Activated CD4-positive, CD25-positive, alpha-beta regulatory T cell (primary cell): ENCODE measurements around the gene NSD2.
A peak's percentile ranks its signal among the peaks of the same experiment; 100 is the strongest.
"Not testable (repeated sequence)": the region's sequence is repeated elsewhere in the genome, so short reads cannot be mapped to it uniquely, and the experiment has no call there.

Source experiments
- DNase-seq, 4 experiments: peaks; one replicate each; lab custom pipeline; 2025; lab: John Stamatoyannopoulos, UW

Gene NSD2

DNA sequence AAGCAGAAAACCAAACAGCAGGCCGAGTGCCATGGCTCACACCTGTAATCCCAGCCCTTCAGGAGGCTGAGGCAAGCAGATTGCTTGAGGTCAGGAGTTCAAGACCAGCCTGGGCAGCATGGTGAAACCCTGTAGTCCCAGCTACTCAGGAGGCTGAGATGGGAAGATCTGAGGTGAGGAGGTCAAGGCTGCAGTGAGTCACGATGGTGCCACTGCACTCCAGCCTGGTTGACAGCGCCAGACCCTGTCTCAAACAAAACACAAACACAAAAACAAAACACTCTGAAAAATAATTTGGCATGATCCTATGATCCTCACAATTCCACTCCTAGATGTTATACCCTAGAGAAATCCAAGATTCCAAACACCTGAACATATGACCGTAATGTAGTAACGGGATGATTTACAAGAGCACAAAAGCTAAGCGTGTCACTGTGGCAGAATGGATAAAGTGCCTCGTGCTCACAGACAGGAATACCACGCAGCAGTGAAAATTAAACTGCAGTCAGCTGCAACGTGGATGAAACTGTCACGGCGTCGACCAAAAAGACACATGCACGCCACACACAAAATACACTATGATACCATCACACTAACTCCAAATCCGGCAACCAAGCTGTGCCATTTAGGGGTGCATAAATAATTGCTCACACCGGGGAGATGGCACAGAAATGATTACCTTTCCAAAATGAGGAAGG lies 135.9 kb downstream of the NSD2 start:
- DNase-seq: no peak

DNA sequence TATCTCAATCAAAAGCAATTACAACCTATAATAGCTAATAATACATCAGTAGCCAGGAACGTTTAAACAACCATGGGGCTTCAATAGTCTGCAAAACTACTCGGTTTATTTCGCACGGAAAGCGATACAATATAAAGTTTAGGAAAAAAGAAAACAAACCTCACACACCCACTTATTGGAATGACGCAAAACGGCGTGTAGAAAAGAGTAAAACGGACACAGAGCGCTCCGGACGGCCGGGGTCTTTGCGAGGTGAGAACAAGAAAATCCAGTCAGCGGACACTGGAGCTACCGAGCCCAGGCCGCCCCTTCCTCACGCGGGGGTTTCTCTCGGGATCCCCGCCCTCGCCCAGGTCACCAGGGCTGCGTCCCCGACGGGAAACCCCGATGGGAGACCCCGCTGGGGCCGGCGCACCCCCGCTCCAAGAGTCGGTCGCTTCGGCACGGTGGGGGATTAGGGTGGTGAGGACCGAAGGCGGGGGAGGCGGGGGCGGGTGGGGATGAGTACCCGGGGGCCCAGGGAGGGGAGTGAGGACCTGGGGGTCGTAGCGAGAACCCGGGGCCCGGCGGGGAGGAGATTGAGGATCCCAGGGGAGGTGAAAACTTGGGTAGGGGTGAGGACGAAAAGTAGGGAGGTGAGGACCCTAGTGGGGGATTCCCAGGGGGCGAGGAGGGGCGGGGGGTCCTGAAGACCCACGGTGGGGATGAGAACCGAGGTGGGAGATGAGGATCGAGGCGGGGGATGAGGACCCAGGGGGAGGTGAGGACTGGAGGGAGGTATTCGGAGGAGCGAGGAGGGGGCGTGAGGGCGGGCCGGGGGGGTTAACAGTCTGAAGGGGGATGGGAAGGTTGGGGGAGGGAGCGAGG lies 136.8 kb downstream of the NSD2 start:
- DNase-seq: peak in 1 of 4 experiments; percentile 13

DNA sequence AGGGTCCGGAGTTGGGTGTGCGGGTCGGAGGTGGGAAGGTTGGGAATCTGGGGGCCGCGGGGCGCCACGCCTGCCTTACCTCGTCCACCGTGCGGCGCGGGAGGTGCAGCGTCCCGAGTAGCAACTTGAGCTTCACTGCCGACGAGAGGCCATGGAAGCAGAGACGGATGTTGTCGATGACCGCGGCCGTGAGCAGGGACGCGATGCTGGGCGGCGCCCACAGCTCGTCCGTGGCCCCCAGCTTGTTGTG lies 137.4 kb downstream of the NSD2 start:
- DNase-seq: no peak

DNA sequence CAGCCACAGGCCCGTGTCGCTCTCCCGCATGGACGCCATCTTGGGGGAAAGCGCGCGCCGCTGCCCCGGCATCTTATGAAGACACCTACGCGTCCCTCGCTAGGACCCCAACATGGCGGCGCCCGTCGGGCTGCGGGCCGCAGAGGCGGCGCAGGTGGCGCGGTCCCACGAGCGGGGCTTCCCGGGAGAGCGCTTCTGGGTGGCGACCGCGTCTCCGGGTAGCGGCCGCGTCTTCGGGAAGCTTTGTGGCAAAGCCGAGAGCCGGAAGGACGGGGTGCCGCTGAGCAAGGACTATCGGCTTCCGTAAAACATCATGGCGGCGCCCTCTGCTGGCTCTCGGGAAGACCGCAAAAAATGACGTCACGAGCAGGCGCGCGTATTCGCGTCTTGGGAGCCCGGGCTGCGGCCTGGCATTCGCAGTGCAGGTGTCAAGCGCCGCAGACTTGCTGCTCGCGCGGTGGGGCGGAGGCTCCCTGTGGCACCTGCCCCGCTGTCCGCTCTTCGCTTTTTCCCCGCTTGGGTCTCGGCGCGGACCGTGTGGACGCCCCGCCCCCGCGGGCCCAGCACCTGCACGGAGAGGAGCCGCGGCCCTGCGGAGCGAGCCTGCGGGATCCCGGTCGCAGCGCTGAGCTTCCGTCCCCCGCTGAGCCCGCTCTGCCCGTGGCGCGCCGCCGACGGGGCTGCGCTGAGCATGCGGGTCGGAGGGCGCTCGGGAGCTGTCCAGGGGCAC lies 137.9 kb downstream of the NSD2 start, which contains the start of gene NELFA:
TSS of gene NELFA (minus strand) at position 54 of the 730 bp plus-strand sequence. CDS start at position 39, 15 bp downstream.
- DNase-seq: peak; percentile 87 to 90 (median 88)

DNA sequence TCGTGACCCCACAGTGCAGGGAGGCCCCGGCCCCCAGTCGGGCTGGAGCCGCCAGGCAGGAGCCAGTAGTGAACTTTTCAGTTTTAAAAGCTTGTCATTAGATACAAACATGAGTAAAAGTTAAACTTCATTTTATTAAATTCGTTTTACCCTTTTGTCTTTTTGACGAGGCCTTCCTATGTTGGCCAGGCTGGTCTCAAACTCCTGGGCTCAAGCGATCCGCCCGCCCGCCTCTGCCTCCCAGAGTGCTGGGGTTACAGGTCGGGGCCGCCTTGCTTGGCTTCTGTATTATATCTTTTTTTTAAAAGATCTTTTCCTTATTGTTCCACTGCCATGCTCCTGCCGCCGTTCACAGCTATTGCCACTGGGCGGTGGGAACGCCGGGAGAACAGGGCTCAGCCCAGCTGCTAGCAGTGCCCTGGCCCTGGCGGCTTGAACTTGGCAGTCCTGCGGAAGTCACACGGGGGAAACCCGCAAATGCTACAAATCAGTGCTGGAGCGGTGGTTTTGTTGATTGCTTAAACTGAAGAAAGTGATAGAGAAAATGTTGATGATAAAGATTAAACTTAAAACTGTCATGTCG lies 138.5 kb downstream of the NSD2 start:
- no peak for DNase-seq

DNA sequence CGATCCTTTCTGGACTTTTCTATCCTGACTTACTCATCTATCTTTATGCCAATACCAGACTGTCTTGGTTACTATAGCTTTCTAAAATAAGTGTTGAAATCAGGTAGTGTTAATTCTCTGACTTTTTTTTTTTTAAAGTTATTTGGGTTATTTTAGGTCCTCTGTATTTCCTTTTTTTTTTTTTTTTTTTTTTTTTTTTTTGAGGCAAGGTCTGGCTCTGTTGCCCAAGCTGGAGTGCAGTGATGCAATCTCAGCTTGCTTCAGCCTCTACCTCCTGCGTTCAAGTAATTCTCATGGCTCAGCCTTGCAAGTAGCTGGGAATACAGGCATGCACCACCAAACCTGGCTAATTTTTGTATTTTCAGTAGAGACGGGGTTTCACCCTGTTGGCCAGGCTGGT lies 140.4 kb downstream of the NSD2 start:
- DNase-seq: no peak

DNA sequence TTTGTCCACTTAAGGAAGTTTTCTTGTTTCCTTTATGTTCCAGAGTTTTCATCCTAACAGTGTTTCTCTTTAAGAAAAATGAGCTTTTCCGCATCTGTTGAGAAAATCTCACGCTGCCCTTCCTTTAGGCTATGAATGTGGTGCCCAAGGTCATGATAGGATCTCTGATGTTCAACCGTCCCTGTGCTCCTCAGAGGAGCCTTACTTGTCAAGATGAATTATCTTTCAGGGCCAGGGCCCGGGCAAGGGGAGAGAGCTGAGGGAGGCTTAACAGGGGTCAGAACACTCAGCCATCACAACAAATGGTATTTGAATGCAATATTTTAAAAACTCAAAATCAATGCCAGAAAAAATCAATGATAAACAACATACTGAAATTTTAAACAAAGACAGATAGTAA lies 143.8 kb downstream of the NSD2 start:
- DNase-seq: no peak

DNA sequence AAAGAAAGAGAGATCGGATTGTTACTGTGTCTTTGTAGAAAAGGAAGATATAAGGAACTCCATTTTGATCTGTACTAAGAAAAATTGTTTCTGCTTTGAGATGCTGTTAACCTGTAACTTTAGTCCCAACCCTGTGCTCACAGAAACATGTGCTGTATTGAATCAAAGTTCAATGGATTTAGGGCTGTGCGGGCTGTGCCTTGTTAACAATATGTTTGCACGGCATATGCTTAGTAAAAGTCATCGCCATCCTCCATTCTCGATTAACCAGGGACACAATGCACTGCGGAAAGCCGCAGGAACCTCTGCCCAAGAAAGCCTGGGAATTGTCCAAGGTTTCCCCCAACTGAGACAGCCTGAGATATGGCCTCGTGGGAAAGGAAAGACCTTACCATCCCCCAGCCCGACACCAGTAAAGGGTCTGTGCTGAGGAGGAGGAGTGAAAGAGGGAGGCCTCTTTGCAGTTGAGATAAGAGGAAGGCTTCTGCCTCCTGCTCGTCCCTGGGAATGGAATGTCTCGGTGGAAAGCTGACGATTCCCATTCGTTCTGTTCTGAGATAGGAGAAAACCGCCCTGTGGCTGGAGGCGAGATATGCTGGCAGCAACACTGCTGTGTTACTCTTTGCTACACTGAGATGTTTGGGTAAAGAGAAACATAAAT lies 150.3 kb downstream of the NSD2 start:
- DNase-seq: not testable (repeated sequence)

DNA sequence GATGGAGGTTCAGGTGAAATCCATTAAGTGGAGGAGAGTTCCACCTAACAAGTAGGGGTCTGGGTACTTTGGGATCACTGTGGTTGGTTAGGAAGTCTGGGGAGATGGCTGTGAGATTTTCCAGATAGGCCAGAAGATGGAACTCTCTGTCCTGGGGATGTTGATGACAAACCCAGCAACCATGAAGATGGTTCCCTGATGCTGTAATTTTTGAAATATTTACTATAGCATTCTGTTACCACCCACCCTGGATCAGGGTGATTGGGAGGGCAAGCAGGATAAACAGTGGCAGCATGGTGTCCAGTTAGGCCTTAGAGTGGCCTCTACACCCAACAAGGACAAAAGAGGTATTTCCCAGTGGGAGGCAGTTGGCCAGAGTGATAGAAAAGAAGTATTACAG lies 153.5 kb downstream of the NSD2 start:
- no peak for DNase-seq

DNA sequence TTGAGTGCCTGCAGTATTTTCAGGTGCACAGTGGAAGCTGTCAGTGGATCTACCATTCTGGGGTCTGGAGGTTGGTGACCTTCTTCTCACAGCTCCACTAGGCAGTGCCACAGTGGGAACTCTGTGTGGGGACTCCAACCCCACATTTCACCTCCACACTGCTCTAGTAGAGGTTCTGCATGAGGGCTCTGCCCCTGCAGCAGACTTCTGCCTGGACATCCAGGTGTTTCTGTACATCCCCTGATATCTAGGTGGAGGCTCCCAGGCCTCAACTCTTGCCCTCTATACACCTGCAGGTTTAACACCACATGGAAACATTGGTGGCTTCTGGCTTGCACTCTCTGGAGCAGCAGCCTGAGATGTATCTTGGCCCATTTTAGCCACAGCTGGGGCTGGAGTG lies 154.6 kb downstream of the NSD2 start:
- no peak for DNase-seq

DNA sequence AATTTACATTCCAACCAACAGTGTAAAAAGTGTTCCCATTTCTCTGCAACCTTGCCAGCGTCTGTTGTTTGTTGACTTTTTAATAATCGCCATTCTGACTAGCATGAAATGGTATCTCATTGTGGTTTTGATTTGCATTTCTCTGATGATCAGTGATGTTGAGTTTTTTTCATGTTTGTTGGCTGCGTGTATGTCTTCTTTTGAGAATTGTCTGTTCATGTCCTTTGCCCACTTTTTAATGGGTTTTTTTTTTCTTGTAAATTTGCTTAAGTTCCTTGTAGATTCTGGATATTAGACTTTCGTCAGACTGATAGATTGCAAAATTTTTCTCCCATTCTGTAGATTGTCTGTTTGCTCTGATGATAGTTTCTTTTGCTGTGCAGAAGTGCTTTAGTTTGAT lies 155.9 kb downstream of the NSD2 start:
- DNase-seq: not testable (repeated sequence)

DNA sequence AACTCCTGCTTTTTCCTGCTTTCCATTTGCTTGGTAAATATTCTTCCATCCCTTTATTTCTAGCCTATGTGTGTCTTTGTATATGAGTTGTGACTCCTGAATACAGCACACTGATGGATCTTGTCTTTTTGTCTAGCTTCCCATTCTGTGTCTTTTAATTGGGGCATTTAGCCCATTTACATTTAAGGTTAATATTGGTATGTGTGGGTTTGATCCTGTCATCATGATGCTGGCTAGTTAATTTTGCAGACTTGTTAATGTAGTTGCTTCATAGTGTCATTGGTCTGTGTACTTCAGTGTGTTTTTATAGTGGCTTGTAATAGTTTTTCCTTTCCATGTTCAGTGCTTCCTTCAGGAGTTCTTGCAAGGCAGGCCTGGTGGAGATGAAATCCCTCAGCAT lies 160.0 kb downstream of the NSD2 start:
- DNase-seq: not testable (repeated sequence)
